ENCODE data around the gene CRMP1.
"Not testable (repeated sequence)": the region's sequence is repeated elsewhere in the genome, so short reads cannot be mapped to it uniquely, and the experiment has no call there.

CRMP1 gene

GRCh38 chr4:5812057-5812456, 80.8 kb downstream of the CRMP1 start:
- H3K79me2 ChIP-seq (ENCODE audit: control insufficient read depth, insufficient read depth, low read length); H2BK120ac ChIP-seq (ENCODE audit: low read depth, low read length); H3K56ac ChIP-seq (ENCODE audit: low read length); H4K8ac ChIP-seq (ENCODE audit: low read depth, low read length); H3K4me3 ChIP-seq (ENCODE audit: low read length); H3K79me1 ChIP-seq (ENCODE audit: low read length); H3K23ac ChIP-seq (ENCODE audit: low read length); H3K9ac ChIP-seq (ENCODE audit: low read length); H3K4me1 ChIP-seq (ENCODE audit: control insufficient read depth, low read depth, low read length); H3K27ac ChIP-seq (ENCODE audit: low read depth, low read length); H2AK5ac ChIP-seq (ENCODE audit: low read length); H3K27me3 ChIP-seq (ENCODE audit: insufficient read depth, low read length, poor library complexity); H2BK15ac ChIP-seq (replicated peaks; ENCODE audit: low read depth); H3K4me2 ChIP-seq (ENCODE audit: low read length); H3K36me3 ChIP-seq (ENCODE audit: control insufficient read depth, insufficient read depth, low read length); H3K18ac ChIP-seq (ENCODE audit: low read length); H4K5ac ChIP-seq (ENCODE audit: low read length); H3K4ac ChIP-seq (ENCODE audit: low read depth, low read length); H2BK5ac ChIP-seq (ENCODE audit: low read length); DNase-seq: not testable (repeated sequence)
- no CpG with 5 or more reads among the region's 5 CpGs for WGBS (ENCODE audit: extremely low coverage, insufficient coverage, low lambda C conversion rate)

GRCh38 chr4:5810770-5811430, 82.0 kb downstream of the CRMP1 start:
- no peak overlapping the region for H4K5ac ChIP-seq (ENCODE audit: low read length)
- H3K18ac ChIP-seq (ENCODE audit: low read length) = no peak overlapping the region
- no peak overlapping the region for H2AK5ac ChIP-seq (ENCODE audit: low read length)
- H3K27ac ChIP-seq (ENCODE audit: low read depth, low read length) = no peak overlapping the region
- no peak overlapping the region for H2BK5ac ChIP-seq (ENCODE audit: low read length)
- H3K4me3 ChIP-seq (ENCODE audit: low read length) = no peak overlapping the region
- H3K4ac ChIP-seq (ENCODE audit: low read depth, low read length) = no peak overlapping the region
- no CpG with 5 or more reads among the region's 12 CpGs for WGBS (ENCODE audit: extremely low coverage, insufficient coverage, low lambda C conversion rate)
- H3K79me1 ChIP-seq (ENCODE audit: low read length) = no peaks in the 10 kb centered on the region
- peaks cover 10% of the 10 kb centered on the region for H3K36me3 ChIP-seq (ENCODE audit: control insufficient read depth, insufficient read depth, low read length)
- no peak overlapping the region for H3K4me2 ChIP-seq (ENCODE audit: low read length)
- DNase-seq = no peak
- H3K23ac ChIP-seq (ENCODE audit: low read length) = no peak overlapping the region
- no peak overlapping the region for H3K9ac ChIP-seq (ENCODE audit: low read length)
- no peaks in the 10 kb centered on the region for H3K79me2 ChIP-seq (ENCODE audit: control insufficient read depth, insufficient read depth, low read length)
- H2BK15ac ChIP-seq (replicated peaks; ENCODE audit: low read depth) = no peak overlapping the region
- no peak overlapping the region for H3K56ac ChIP-seq (ENCODE audit: low read length)
- H2BK120ac ChIP-seq (ENCODE audit: low read depth, low read length) = no peak overlapping the region
- H3K27me3 ChIP-seq (ENCODE audit: insufficient read depth, low read length, poor library complexity) = no peaks in the 10 kb centered on the region
- H3K4me1 ChIP-seq (ENCODE audit: control insufficient read depth, low read depth, low read length) = no peaks in the 10 kb centered on the region
- no peak overlapping the region for H4K8ac ChIP-seq (ENCODE audit: low read depth, low read length)

- Histone ChIP-seq H3K27me3 (ENCODE audit: insufficient read depth, low read length, poor library complexity) (no peaks in the 10 kb centered on the region), H3K18ac (ENCODE audit: low read length) (no peak overlapping the region), H3K23ac (ENCODE audit: low read length) (no peak overlapping the region), H2BK5ac (ENCODE audit: low read length) (no peak overlapping the region), H3K4me1 (ENCODE audit: control insufficient read depth, low read depth, low read length) (no peaks in the 10 kb centered on the region), H3K4ac (ENCODE audit: low read depth, low read length) (no peak overlapping the region), H4K5ac (ENCODE audit: low read length) (no peak overlapping the region), H3K79me1 (ENCODE audit: low read length) (no peaks in the 10 kb centered on the region), H3K56ac (ENCODE audit: low read length) (no peak overlapping the region), H3K36me3 (ENCODE audit: control insufficient read depth, insufficient read depth, low read length) (peaks cover 10% of the 10 kb centered on the region), H2AK5ac (ENCODE audit: low read length) (no peak overlapping the region), H3K4me3 (ENCODE audit: low read length) (no peak overlapping the region), H3K79me2 (ENCODE audit: control insufficient read depth, insufficient read depth, low read length) (no peaks in the 10 kb centered on the region), H4K8ac (ENCODE audit: low read depth, low read length) (no peak overlapping the region), H3K4me2 (ENCODE audit: low read length) (no peak overlapping the region), H2BK120ac (ENCODE audit: low read depth, low read length) (no peak overlapping the region), H3K9ac (ENCODE audit: low read length) (no peak overlapping the region), H2BK15ac (replicated peaks; ENCODE audit: low read depth) (no peak overlapping the region), H3K27ac (ENCODE audit: low read depth, low read length) (no peak overlapping the region)
- no CpG with 5 or more reads among the region's 3 CpGs for WGBS (ENCODE audit: extremely low coverage, insufficient coverage, low lambda C conversion rate)
- no peak for DNase-seq
Measured at GRCh38 chr4:5810151-5810550, 82.7 kb downstream of the CRMP1 start.

GRCh38 chr4:5809216-5809776, 83.6 kb downstream of the CRMP1 start:
- Histone ChIP-seq H3K23ac (ENCODE audit: low read length) (no peak overlapping the region), H2BK5ac (ENCODE audit: low read length) (no peak overlapping the region), H2BK120ac (ENCODE audit: low read depth, low read length) (no peak overlapping the region), H3K27me3 (ENCODE audit: insufficient read depth, low read length, poor library complexity) (no peaks in the 10 kb centered on the region), H3K79me1 (ENCODE audit: low read length) (no peaks in the 10 kb centered on the region), H3K56ac (ENCODE audit: low read length) (no peak overlapping the region), H3K9ac (ENCODE audit: low read length) (no peak overlapping the region), H3K79me2 (ENCODE audit: control insufficient read depth, insufficient read depth, low read length) (no peaks in the 10 kb centered on the region), H3K4ac (ENCODE audit: low read depth, low read length) (no peak overlapping the region), H3K27ac (ENCODE audit: low read depth, low read length) (no peak overlapping the region), H4K5ac (ENCODE audit: low read length) (no peak overlapping the region), H3K18ac (ENCODE audit: low read length) (no peak overlapping the region), H3K4me2 (ENCODE audit: low read length) (no peak overlapping the region), H4K8ac (ENCODE audit: low read depth, low read length) (no peak overlapping the region), H2AK5ac (ENCODE audit: low read length) (no peak overlapping the region), H2BK15ac (replicated peaks; ENCODE audit: low read depth) (no peak overlapping the region), H3K4me3 (ENCODE audit: low read length) (no peak overlapping the region), H3K36me3 (ENCODE audit: control insufficient read depth, insufficient read depth, low read length) (peaks cover 11% of the 10 kb centered on the region), H3K4me1 (ENCODE audit: control insufficient read depth, low read depth, low read length) (no peaks in the 10 kb centered on the region)
- DNase-seq = no peak
- no CpG with 5 or more reads among the region's 12 CpGs for WGBS (ENCODE audit: extremely low coverage, insufficient coverage, low lambda C conversion rate)

- Histone ChIP-seq H3K9ac (ENCODE audit: low read length) (no peak overlapping the region), H3K4me2 (ENCODE audit: low read length) (no peak overlapping the region), H3K4ac (ENCODE audit: low read depth, low read length) (no peak overlapping the region), H3K4me1 (ENCODE audit: control insufficient read depth, low read depth, low read length) (no peaks in the 10 kb centered on the region), H3K4me3 (ENCODE audit: low read length) (no peak overlapping the region), H4K8ac (ENCODE audit: low read depth, low read length) (no peak overlapping the region), H3K56ac (ENCODE audit: low read length) (no peak overlapping the region), H2BK5ac (ENCODE audit: low read length) (no peak overlapping the region), H4K5ac (ENCODE audit: low read length) (no peak overlapping the region), H2BK120ac (ENCODE audit: low read depth, low read length) (no peak overlapping the region), H3K79me2 (ENCODE audit: control insufficient read depth, insufficient read depth, low read length) (no peaks in the 10 kb centered on the region), H3K36me3 (ENCODE audit: control insufficient read depth, insufficient read depth, low read length) (peaks cover 12% of the 10 kb centered on the region), H2BK15ac (replicated peaks; ENCODE audit: low read depth) (no peak overlapping the region), H2AK5ac (ENCODE audit: low read length) (no peak overlapping the region), H3K18ac (ENCODE audit: low read length) (no peak overlapping the region), H3K79me1 (ENCODE audit: low read length) (no peaks in the 10 kb centered on the region), H3K23ac (ENCODE audit: low read length) (no peak overlapping the region), H3K27me3 (ENCODE audit: insufficient read depth, low read length, poor library complexity) (no peaks in the 10 kb centered on the region), H3K27ac (ENCODE audit: low read depth, low read length) (no peak overlapping the region)
- WGBS (ENCODE audit: extremely low coverage, insufficient coverage, low lambda C conversion rate) = no CpG with 5 or more reads among the region's 10 CpGs
- no peak for DNase-seq
Measured at GRCh38 chr4:5808081-5808741, 84.7 kb downstream of the CRMP1 start.
